ENCODE results near the gene AQP1. TPM values are rescaled to one million over a fixed set of nuclear protein-coding genes. Genes with fewer than 3 reads are reported as not detected.
A peak's percentile ranks its signal among the peaks of the same experiment; 100 is the strongest.

Gene AQP1
- total RNA-seq, 1 donor from 2014 or later = 67.8 TPM

DNA sequence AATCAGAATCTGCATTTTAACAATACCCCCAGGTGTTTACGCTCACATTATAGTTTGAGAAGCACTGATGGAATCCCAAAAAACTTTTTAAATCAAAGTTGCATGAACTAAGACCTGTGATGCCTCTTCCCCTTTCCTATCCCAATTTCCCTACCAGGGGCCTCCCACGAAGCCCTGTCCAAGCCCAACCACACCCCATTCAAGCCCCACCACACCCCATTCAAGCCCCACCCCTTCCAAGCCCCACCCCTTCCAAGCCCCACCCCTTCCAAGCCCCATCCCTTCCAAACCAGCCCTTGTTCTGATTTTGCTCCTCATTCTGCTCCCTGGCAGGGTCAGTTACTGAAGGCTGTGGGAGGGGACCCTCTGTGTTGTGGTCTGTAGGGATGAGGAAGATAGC, 9.8 kb upstream of the AQP1 start:
- Histone ChIP-seq H3K27me3 (ENCODE audit: control insufficient read depth in 3 of 3, insufficient read depth in 3 of 3, low read length in 3 of 3) (no peaks in the 10 kb centered on the region), H3K4me1 (ENCODE audit: control insufficient read depth in 3 of 3, insufficient read depth in 3 of 3, low read length in 3 of 3) (peaks cover 28 to 34% (median 30%) of the 10 kb centered on the region in 3 donors), H3K27ac (ENCODE audit: low read depth, low read length) (peak overlapping the region; percentile 57), H3K36me3 (ENCODE audit: control insufficient read depth in 3 of 3, insufficient read depth in 3 of 3, low read length in 3 of 3) (no peaks in the 10 kb centered on the region), H3K9me3 (ENCODE audit: control insufficient read depth in 3 of 3, low read length in 3 of 3) (no peaks in the 10 kb centered on the region), H3K4me3 (ENCODE audit: low read length in 3 of 3) (no peak overlapping the region), H3K9ac (ENCODE audit: low read depth in 1 of 3, low read length in 3 of 3) (no peak overlapping the region)

GRCh38 chr7:30902466-30902865, 9.2 kb upstream of the AQP1 start:
- H3K27ac ChIP-seq (ENCODE audit: low read depth, low read length) = no peak overlapping the region
- H3K9ac ChIP-seq (ENCODE audit: low read depth in 1 of 3, low read length in 3 of 3) = no peak overlapping the region

DNA sequence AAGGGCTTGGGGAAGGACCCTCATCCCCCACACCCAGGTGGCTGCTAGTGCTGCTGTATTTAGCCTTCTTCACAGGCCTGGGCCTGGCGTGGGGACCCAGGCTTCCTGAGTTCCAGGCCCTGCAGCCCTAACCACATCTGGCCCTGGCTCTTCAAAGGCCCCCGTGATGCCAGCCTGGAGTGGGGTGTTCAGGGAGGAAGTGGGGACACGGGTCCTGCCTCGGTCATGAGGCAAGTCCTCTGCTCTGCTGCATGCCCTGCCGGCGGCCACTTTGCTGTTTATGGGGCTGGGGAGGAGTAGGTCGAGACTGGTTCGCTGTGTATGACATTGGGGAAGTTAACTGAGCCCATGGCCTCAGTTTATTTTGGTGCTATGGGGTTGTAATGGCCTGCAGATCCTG, 8.5 kb upstream of the AQP1 start:
- H3K4me1 ChIP-seq (ENCODE audit: control insufficient read depth in 3 of 3, insufficient read depth in 3 of 3, low read length in 3 of 3) = peaks cover 34 to 42% (median 37%) of the 10 kb centered on the region in 3 donors

More at GRCh38 chr7:30902466-30902865, 9.2 kb upstream of the AQP1 start:
- H3K9me3 ChIP-seq (ENCODE audit: control insufficient read depth in 3 of 3, low read length in 3 of 3) = no peaks in the 10 kb centered on the region
- peaks cover 30 to 38% (median 34%) of the 10 kb centered on the region in 3 donors for H3K4me1 ChIP-seq (ENCODE audit: control insufficient read depth in 3 of 3, insufficient read depth in 3 of 3, low read length in 3 of 3)
- H3K4me3 ChIP-seq (ENCODE audit: low read length in 3 of 3) = no peak overlapping the region
- no peaks in the 10 kb centered on the region for H3K36me3 ChIP-seq (ENCODE audit: control insufficient read depth in 3 of 3, insufficient read depth in 3 of 3, low read length in 3 of 3)
- H3K27me3 ChIP-seq (ENCODE audit: control insufficient read depth in 3 of 3, insufficient read depth in 3 of 3, low read length in 3 of 3) = no peaks in the 10 kb centered on the region

DNA sequence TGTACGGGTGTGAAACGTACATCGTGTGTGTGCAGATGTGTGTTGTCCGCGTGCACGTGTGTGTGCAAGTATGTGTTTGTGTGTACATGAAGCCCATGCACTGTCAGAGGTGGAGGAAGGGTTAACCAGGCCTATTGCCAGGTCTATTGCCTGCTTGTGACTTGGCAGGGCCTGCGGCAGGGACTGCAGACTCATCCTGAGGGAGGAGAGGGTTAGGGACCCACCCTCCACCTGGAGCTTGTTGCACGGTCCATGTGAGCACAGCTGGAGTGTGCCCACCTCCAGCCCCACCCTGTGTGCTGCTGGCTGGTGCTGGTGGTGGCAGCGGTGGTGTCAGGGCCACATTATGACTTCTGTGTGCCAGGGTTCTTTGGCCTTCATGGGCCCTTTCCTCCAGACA, 7.1 kb upstream of the AQP1 start:
- H3K27ac ChIP-seq (ENCODE audit: low read depth, low read length) = no peak overlapping the region
- no peaks in the 10 kb centered on the region for H3K36me3 ChIP-seq (ENCODE audit: control insufficient read depth in 3 of 3, insufficient read depth in 3 of 3, low read length in 3 of 3)
- no peaks in the 10 kb centered on the region for H3K9me3 ChIP-seq (ENCODE audit: control insufficient read depth in 3 of 3, low read length in 3 of 3)
- H3K27me3 ChIP-seq (ENCODE audit: control insufficient read depth in 3 of 3, insufficient read depth in 3 of 3, low read length in 3 of 3) = no peaks in the 10 kb centered on the region
- peaks cover 34 to 50% (median 35%) of the 10 kb centered on the region in 3 donors for H3K4me1 ChIP-seq (ENCODE audit: control insufficient read depth in 3 of 3, insufficient read depth in 3 of 3, low read length in 3 of 3)
- H3K4me3 ChIP-seq (ENCODE audit: low read length in 3 of 3) = no peak overlapping the region
- H3K9ac ChIP-seq (ENCODE audit: low read depth in 1 of 3, low read length in 3 of 3) = no peak overlapping the region

More for the DNA sequence above, 8.5 kb upstream of the AQP1 start:
- no peak overlapping the region for H3K4me3 ChIP-seq (ENCODE audit: low read length in 3 of 3)
- no peaks in the 10 kb centered on the region for H3K9me3 ChIP-seq (ENCODE audit: control insufficient read depth in 3 of 3, low read length in 3 of 3)
- H3K36me3 ChIP-seq (ENCODE audit: control insufficient read depth in 3 of 3, insufficient read depth in 3 of 3, low read length in 3 of 3) = no peaks in the 10 kb centered on the region
- H3K27ac ChIP-seq (ENCODE audit: low read depth, low read length) = no peak overlapping the region
- H3K9ac ChIP-seq (ENCODE audit: low read depth in 1 of 3, low read length in 3 of 3) = no peak overlapping the region
- H3K27me3 ChIP-seq (ENCODE audit: control insufficient read depth in 3 of 3, insufficient read depth in 3 of 3, low read length in 3 of 3) = no peaks in the 10 kb centered on the region

GRCh38 chr7:30905078-30906012, 6.3 kb upstream of the AQP1 start:
- peak overlapping the region in 1 of 3 donors; percentile 16 for H3K9ac ChIP-seq (ENCODE audit: low read depth in 1 of 3, low read length in 3 of 3)
- no peak overlapping the region for H3K4me3 ChIP-seq (ENCODE audit: low read length in 3 of 3)
- H3K9me3 ChIP-seq (ENCODE audit: control insufficient read depth in 3 of 3, low read length in 3 of 3) = no peaks in the 10 kb centered on the region
- H3K27me3 ChIP-seq (ENCODE audit: control insufficient read depth in 3 of 3, insufficient read depth in 3 of 3, low read length in 3 of 3) = no peaks in the 10 kb centered on the region
- H3K27ac ChIP-seq (ENCODE audit: low read depth, low read length) = no peak overlapping the region
- H3K4me1 ChIP-seq (ENCODE audit: control insufficient read depth in 3 of 3, insufficient read depth in 3 of 3, low read length in 3 of 3) = peaks cover 39 to 51% (median 41%) of the 10 kb centered on the region in 3 donors
- H3K36me3 ChIP-seq (ENCODE audit: control insufficient read depth in 3 of 3, insufficient read depth in 3 of 3, low read length in 3 of 3) = no peaks in the 10 kb centered on the region

- Histone ChIP-seq H3K4me1 (ENCODE audit: control insufficient read depth in 3 of 3, insufficient read depth in 3 of 3, low read length in 3 of 3) (peaks cover 46 to 50% (median 48%) of the 10 kb centered on the region in 3 donors), H3K27ac (ENCODE audit: low read depth, low read length) (no peak overlapping the region), H3K4me3 (ENCODE audit: low read length in 3 of 3) (no peak overlapping the region)
Observed at GRCh38 chr7:30906014-30906413, 5.6 kb upstream of the AQP1 start.

DNA sequence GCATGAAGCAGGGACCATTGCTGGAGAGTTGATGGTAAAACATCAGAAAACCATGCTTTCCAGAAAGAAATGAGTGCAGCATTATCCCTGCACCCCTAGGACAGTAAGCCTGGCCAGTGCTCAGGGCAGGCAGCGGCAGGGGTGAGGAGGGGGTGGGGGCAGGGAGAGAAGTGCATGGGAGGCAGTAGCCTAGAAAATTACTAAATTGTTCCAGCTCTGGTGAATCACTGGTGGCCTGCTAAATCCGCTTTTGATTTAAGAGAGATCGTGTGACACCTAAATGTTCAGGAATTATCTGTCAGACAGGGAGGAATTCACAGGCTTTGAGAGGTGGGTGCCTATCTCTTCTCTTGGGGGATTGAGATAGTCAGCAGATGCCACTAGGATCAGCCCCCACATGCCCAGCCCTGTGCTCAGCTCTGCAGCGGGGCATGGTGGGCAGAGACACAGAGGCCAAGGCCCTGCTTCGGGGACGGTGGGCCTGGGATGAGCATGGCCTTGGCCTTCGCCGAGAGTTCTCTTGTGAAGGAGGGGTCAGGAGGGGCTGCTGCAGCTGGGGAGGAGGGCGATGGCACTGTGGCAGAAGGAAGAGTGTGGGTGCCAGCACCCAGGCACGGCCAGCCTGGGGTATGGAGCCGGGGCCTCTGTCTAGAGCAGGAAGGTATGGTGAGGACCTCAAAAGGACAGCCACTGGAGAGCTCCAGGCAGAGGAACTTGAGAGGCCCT, 5.0 kb upstream of the AQP1 start:
- peak overlapping the region; percentile 59 for H3K27ac ChIP-seq (ENCODE audit: low read depth, low read length)
- no peaks in the 10 kb centered on the region for H3K36me3 ChIP-seq (ENCODE audit: control insufficient read depth in 3 of 3, insufficient read depth in 3 of 3, low read length in 3 of 3)
- no peak overlapping the region for H3K4me3 ChIP-seq (ENCODE audit: low read length in 3 of 3)
- no peaks in the 10 kb centered on the region for H3K9me3 ChIP-seq (ENCODE audit: control insufficient read depth in 3 of 3, low read length in 3 of 3)
- peaks cover 47 to 51% (median 50%) of the 10 kb centered on the region in 3 donors for H3K4me1 ChIP-seq (ENCODE audit: control insufficient read depth in 3 of 3, insufficient read depth in 3 of 3, low read length in 3 of 3)
- no peak overlapping the region for H3K9ac ChIP-seq (ENCODE audit: low read depth in 1 of 3, low read length in 3 of 3)
- H3K27me3 ChIP-seq (ENCODE audit: control insufficient read depth in 3 of 3, insufficient read depth in 3 of 3, low read length in 3 of 3) = no peaks in the 10 kb centered on the region

More at GRCh38 chr7:30906014-30906413, 5.6 kb upstream of the AQP1 start:
- no peaks in the 10 kb centered on the region for H3K36me3 ChIP-seq (ENCODE audit: control insufficient read depth in 3 of 3, insufficient read depth in 3 of 3, low read length in 3 of 3)
- no peaks in the 10 kb centered on the region for H3K9me3 ChIP-seq (ENCODE audit: control insufficient read depth in 3 of 3, low read length in 3 of 3)
- H3K27me3 ChIP-seq (ENCODE audit: control insufficient read depth in 3 of 3, insufficient read depth in 3 of 3, low read length in 3 of 3) = no peaks in the 10 kb centered on the region
- H3K9ac ChIP-seq (ENCODE audit: low read depth in 1 of 3, low read length in 3 of 3) = no peak overlapping the region

DNA sequence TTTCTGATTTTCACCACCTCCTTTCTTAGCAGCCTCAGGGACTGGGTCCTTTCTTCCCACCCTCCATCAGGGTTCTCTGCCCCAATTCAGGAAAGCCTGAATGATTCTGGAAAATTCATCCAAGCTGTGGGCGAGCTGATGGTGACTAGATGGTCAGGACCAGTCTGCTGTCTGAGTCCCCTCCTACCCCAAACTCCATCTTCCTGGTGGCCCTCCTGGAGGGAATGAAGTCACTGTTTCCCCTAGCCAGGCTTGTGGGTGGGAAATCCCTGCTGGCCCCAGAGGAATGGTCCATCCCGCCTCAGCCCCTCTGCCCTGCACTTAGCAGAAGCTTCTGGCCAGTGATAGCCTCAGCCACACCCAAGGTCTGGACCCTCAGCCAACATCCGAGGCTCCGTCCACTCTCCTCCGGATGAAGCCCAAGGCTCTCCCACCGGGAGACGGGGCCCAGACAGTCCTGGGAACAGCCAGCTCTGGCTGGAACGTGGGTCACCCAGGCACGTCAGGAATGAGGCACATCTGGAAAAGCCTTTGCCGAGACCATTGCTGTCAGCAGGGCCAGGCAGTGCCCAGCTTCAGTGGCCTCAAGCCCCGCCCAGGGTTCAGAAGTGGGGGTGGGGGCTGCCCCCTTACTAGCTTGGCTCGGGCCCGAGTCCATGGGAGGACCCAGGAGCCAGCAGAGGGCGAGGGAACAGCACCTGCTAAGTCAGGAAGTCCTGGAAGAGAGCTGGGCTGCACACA, 4.0 kb upstream of the AQP1 start:
- H3K27ac ChIP-seq (ENCODE audit: low read depth, low read length) = peak overlapping the region; percentile 59

DNA sequence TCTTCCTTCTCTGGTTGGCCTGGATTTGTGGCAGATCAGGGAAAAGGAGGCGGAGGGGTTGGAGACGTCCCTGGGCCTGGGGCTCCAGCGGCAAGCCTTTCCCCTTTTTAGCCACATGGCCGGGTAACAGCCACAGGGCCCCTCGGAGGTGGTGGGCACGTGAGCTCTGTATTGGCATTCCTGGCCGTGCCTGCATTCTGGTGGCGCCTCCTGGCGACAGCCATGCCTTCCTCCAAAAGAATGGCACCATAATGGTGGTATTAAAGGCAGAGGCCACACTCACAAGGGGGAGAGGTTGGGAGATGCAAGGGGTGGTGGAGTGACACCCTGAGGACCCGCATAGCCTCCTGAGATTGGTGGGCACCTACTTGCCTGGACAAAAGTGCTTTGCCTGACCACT, 3.0 kb upstream of the AQP1 start:
- no peak overlapping the region for H3K27ac ChIP-seq (ENCODE audit: low read depth, low read length)
- no peak overlapping the region for H3K9ac ChIP-seq (ENCODE audit: low read depth in 1 of 3, low read length in 3 of 3)
- H3K4me3 ChIP-seq (ENCODE audit: low read length in 3 of 3) = no peak overlapping the region
- no peaks in the 10 kb centered on the region for H3K36me3 ChIP-seq (ENCODE audit: control insufficient read depth in 3 of 3, insufficient read depth in 3 of 3, low read length in 3 of 3)
- H3K27me3 ChIP-seq (ENCODE audit: control insufficient read depth in 3 of 3, insufficient read depth in 3 of 3, low read length in 3 of 3) = no peaks in the 10 kb centered on the region
- H3K9me3 ChIP-seq (ENCODE audit: control insufficient read depth in 3 of 3, low read length in 3 of 3) = no peaks in the 10 kb centered on the region
- peaks cover 61 to 67% (median 63%) of the 10 kb centered on the region in 3 donors for H3K4me1 ChIP-seq (ENCODE audit: control insufficient read depth in 3 of 3, insufficient read depth in 3 of 3, low read length in 3 of 3)

More for the DNA sequence above, 4.0 kb upstream of the AQP1 start:
- H3K36me3 ChIP-seq (ENCODE audit: control insufficient read depth in 3 of 3, insufficient read depth in 3 of 3, low read length in 3 of 3) = no peaks in the 10 kb centered on the region
- peaks cover 56 to 58% (median 57%) of the 10 kb centered on the region in 3 donors for H3K4me1 ChIP-seq (ENCODE audit: control insufficient read depth in 3 of 3, insufficient read depth in 3 of 3, low read length in 3 of 3)
- H3K9ac ChIP-seq (ENCODE audit: low read depth in 1 of 3, low read length in 3 of 3) = peak overlapping the region in 1 of 3 donors; percentile 25
- no peaks in the 10 kb centered on the region for H3K9me3 ChIP-seq (ENCODE audit: control insufficient read depth in 3 of 3, low read length in 3 of 3)
- no peaks in the 10 kb centered on the region for H3K27me3 ChIP-seq (ENCODE audit: control insufficient read depth in 3 of 3, insufficient read depth in 3 of 3, low read length in 3 of 3)
- H3K4me3 ChIP-seq (ENCODE audit: low read length in 3 of 3) = no peak overlapping the region
